ENCODE measurements around the gene EXOC3.

DNA sequence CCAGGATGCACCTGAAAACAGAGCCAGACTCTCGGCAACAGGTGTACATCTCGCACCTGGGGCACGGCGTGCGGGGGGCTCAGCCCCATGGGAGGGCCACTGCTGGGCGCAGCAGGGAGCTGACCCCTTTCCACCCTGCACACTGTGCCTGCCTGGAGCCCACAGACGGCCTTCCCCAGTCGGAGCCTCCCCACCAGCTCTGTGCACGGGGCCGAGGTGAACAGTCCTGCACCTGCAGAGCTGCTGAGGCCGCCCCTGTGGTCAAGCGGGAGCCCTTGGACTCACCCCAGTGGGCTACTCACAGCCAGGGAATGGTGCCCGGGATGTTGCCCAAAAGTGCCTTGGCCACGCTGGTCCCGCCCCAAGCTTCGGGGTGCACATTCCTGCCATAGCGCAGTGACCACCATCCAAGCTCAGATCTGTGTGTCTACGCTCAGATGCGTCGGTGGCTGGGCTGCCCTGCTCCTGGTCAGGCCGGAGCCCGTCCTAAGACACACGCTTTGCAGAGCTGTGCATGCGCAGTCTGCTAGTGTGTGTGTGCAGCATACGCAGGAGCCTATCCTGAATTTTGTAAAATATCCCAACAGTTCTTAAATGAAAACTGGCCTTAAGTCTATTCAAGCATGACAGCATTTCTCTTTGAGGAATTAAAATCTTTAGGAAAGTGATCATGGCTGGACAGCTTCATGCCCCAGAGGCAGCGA lies 8.4 kb upstream of the EXOC3 start:
- TF ChIP-seq, protein P1, sequence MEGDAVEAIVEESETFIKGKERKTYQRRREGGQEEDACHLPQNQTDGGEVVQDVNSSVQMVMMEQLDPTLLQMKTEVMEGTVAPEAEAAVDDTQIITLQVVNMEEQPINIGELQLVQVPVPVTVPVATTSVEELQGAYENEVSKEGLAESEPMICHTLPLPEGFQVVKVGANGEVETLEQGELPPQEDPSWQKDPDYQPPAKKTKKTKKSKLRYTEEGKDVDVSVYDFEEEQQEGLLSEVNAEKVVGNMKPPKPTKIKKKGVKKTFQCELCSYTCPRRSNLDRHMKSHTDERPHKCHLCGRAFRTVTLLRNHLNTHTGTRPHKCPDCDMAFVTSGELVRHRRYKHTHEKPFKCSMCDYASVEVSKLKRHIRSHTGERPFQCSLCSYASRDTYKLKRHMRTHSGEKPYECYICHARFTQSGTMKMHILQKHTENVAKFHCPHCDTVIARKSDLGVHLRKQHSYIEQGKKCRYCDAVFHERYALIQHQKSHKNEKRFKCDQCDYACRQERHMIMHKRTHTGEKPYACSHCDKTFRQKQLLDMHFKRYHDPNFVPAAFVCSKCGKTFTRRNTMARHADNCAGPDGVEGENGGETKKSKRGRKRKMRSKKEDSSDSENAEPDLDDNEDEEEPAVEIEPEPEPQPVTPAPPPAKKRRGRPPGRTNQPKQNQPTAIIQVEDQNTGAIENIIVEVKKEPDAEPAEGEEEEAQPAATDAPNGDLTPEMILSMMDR (conservative IDR thresholded peaks at IDR 0.05; ENCODE audit: low read length): no peak
- TF ChIP-seq EZH2phosphoT487 (IDR thresholded peaks at IDR 0.05; ENCODE audit: borderline replicate concordance): no peak
